ENCODE results near the gene TENM3. TPM values are rescaled to one million over a fixed set of nuclear protein-coding genes. Genes with fewer than 3 reads are reported as not detected.
"Not testable (repeated sequence)": the region's sequence is repeated elsewhere in the genome, so short reads cannot be mapped to it uniquely, and the experiment has no call there.

Gene TENM3
- polyA plus RNA-seq, 1 experiment = 54.9 TPM

DNA sequence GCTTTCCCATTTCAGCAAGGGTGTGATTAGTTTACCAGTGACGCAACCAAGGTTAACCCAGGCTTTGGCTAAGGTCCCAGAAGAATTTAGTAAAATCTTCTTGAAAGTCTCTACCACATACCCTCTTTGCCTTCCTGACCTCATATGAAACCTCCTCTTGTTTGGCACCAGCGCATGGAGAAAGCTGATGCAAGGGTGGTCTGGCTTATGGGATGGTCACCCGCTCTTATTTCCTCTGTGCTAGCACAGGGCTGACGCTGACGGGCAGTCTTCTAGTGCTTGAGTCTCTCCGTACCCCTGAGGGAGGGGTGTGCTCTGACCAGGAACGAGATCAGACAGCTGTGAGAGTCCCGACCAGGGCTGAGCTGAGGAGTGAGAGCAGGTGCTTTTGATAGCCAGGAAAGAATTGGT is 137.6 kb downstream of the TENM3 start:
- DNase-seq (ENCODE audit: low read depth, low spot score) = no peak
- POLR2A ChIA-PET = no interaction called here

GRCh38 chr4:182382941-182383340 is 139.7 kb downstream of the TENM3 start:
- Histone ChIP-seq H3K27me3 (ENCODE audit: control insufficient read depth, insufficient read depth, low read length) (no peaks in the 10 kb centered on the region), H3K27ac (ENCODE audit: low read depth, low read length) (no peak overlapping the region), H3K9me3 (ENCODE audit: control insufficient read depth, insufficient read depth, low read length) (no peaks in the 10 kb centered on the region; the same call in 1 of the 2 replicates), H3K4me3 (ENCODE audit: low read depth, low read length) (no peak overlapping the region)
- TF ChIP-seq, protein P1, sequence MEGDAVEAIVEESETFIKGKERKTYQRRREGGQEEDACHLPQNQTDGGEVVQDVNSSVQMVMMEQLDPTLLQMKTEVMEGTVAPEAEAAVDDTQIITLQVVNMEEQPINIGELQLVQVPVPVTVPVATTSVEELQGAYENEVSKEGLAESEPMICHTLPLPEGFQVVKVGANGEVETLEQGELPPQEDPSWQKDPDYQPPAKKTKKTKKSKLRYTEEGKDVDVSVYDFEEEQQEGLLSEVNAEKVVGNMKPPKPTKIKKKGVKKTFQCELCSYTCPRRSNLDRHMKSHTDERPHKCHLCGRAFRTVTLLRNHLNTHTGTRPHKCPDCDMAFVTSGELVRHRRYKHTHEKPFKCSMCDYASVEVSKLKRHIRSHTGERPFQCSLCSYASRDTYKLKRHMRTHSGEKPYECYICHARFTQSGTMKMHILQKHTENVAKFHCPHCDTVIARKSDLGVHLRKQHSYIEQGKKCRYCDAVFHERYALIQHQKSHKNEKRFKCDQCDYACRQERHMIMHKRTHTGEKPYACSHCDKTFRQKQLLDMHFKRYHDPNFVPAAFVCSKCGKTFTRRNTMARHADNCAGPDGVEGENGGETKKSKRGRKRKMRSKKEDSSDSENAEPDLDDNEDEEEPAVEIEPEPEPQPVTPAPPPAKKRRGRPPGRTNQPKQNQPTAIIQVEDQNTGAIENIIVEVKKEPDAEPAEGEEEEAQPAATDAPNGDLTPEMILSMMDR (IDR thresholded peaks at IDR 0.05; ENCODE audit: low read depth, low read length) = no peak
- ChIA-PET POLR2A (no interaction called here), CTCF (no interaction called here)
- no peak for DNase-seq (ENCODE audit: low read depth, low spot score)

More for the DNA sequence above, 137.6 kb downstream of the TENM3 start:
- Histone ChIP-seq H3K9me3 (ENCODE audit: control insufficient read depth, insufficient read depth, low read length) (no peaks in the 10 kb centered on the region), H3K27me3 (ENCODE audit: control insufficient read depth, insufficient read depth, low read length) (no peaks in the 10 kb centered on the region), H3K27ac (ENCODE audit: low read depth, low read length) (no peak overlapping the region), H3K4me3 (ENCODE audit: low read depth, low read length) (no peak overlapping the region)
- CTCF ChIA-PET = no interaction called here
- TF ChIP-seq, protein P1 (IDR thresholded peaks at IDR 0.05; ENCODE audit: low read depth, low read length) = no peak

DNA sequence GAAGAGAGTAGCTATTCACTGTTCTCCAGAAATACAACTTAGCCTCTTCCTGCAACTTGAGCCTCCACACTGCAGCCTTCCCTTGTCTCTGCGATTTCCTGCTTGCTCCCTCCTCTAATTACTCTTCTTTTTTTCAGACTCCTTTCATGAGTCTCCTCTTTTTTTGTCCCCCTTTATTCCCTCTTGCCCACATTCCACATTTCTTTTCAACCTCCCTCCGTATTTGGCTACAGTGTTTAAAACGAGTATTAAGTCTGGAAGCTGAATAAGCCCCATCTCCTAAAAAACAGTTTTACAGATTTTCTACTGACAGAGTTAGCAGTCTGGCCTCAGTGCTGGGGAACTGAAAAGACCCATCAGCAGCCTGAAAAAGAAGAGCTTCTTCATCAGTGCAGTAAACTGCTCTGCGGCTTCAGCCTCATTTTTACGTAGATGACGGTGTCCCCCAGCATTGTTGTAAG is 141.5 kb downstream of the TENM3 start:
- DNase-seq (ENCODE audit: low read depth, low spot score) = no peak
- TF ChIP-seq, protein P1 (IDR thresholded peaks at IDR 0.05; ENCODE audit: low read depth, low read length) = no peak
- Histone ChIP-seq H3K27me3 (ENCODE audit: control insufficient read depth, insufficient read depth, low read length) (no peaks in the 10 kb centered on the region), H3K9me3 (ENCODE audit: control insufficient read depth, insufficient read depth, low read length) (no peaks in the 10 kb centered on the region; the same call in 1 of the 2 replicates), H3K27ac (ENCODE audit: low read depth, low read length) (no peak overlapping the region), H3K4me3 (ENCODE audit: low read depth, low read length) (no peak overlapping the region)
- ChIA-PET CTCF (interaction anchor here (1.1 to 1.4 kb wide), 2 partner anchors 92 to 421 kb away, joined by 3 to 5 read pairs; no protein-coding TSS in a partner anchor), POLR2A (no interaction called here)

DNA sequence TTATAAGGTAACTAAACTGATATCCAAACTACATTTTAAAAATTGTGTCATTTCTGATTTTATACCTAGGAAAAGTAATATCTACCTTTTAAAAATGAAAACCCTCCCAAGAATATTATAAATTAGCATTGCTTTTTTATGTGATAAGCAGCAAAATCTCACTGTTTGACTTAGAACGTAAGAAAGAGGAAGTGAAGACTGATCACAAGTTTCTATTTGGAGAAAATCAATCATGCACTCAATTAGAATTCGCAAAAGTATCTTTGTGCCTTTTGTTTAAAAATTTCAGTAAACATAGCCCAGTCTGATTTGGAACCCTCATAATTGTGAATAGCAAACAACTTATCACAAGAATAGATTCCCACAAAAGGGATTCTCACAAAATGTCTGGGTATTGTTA is 142.7 kb downstream of the TENM3 start:
- CTCF ChIA-PET = no interaction called here
- no peak for DNase-seq (ENCODE audit: low read depth, low spot score)
- H3K27ac ChIP-seq (ENCODE audit: low read depth, low read length) = no peak overlapping the region
- H3K9me3 ChIP-seq (ENCODE audit: control insufficient read depth, insufficient read depth, low read length) = no peaks in the 10 kb centered on the region; the same call in 1 of the 2 replicates
- no peaks in the 10 kb centered on the region for H3K27me3 ChIP-seq (ENCODE audit: control insufficient read depth, insufficient read depth, low read length)
- TF ChIP-seq, protein P1 (IDR thresholded peaks at IDR 0.05; ENCODE audit: low read depth, low read length) = no peak
- no peak overlapping the region for H3K4me3 ChIP-seq (ENCODE audit: low read depth, low read length)
- POLR2A ChIA-PET = no interaction called here

GRCh38 chr4:182386576-182386975 is 143.4 kb downstream of the TENM3 start:
- DNase-seq (ENCODE audit: low read depth, low spot score); H3K27me3 ChIP-seq (ENCODE audit: control insufficient read depth, insufficient read depth, low read length); H3K27ac ChIP-seq (ENCODE audit: low read depth, low read length); CTCF ChIA-PET; H3K9me3 ChIP-seq (ENCODE audit: control insufficient read depth, insufficient read depth, low read length); POLR2A ChIA-PET; H3K4me3 ChIP-seq (ENCODE audit: low read depth, low read length): not testable (repeated sequence)
